KMS-11 (cell line): ENCODE data around the gene RIPK3.
A peak's percentile ranks its signal among the peaks of the same experiment; 100 is the strongest.

Source experiments
- H2AFZ ChIP-seq: fragments of 200-600 bp; sonication (generic); 2 replicates; pipeline ENCODE4 v1.6.1; 2016; ENCODE audit warnings: antibody characterized with exemption, mixed run types, low read depth
- H3K27ac ChIP-seq: fragments of 200-600 bp; sonication (generic); 2 replicates; pipeline ENCODE4 v1.6.1; 2016; ENCODE audit warnings: mild to moderate bottlenecking, mixed run types
- H3K27me3 ChIP-seq: fragments of 200-600 bp; sonication (generic); 2 replicates; pipeline ENCODE4 v1.6.1; 2017; ENCODE audit warnings: mild to moderate bottlenecking, low read depth, mixed run types, moderate library complexity; ENCODE audit not compliant: insufficient read depth
- H3K36me3 ChIP-seq: fragments of 200-600 bp; sonication (generic); 2 replicates; pipeline ENCODE4 v1.6.1; 2017; ENCODE audit warnings: mild to moderate bottlenecking, mixed run types; ENCODE audit not compliant: insufficient read depth
- H3K4me1 ChIP-seq: fragments of 200-600 bp; sonication (generic); 2 replicates; pipeline ENCODE4 v1.6.1; 2016; ENCODE audit warnings: mild to moderate bottlenecking, low read depth, mixed run types; ENCODE audit not compliant: poor library complexity, severe bottlenecking
- H3K4me2 ChIP-seq: fragments of 200-600 bp; sonication (generic); 2 replicates; pipeline ENCODE4 v1.7.0; 2016; ENCODE audit warnings: mild to moderate bottlenecking, mixed run types
- H3K4me3 ChIP-seq: fragments of 200-600 bp; sonication (generic); IDR thresholded peaks from 2 replicates; pipeline ENCODE4 v1.6.1; 2017; ENCODE audit warnings: low read depth, low read length, mixed read lengths; ENCODE audit not compliant: insufficient read depth
- H3K79me2 ChIP-seq: fragments of 200-600 bp; sonication (generic); 2 replicates; pipeline ENCODE4 v1.6.1; 2016; ENCODE audit warnings: low read depth, mixed run types; ENCODE audit not compliant: insufficient read depth
- H3K9ac ChIP-seq: fragments of 200-600 bp; sonication (generic); 2 replicates; pipeline ENCODE4 v1.6.1; 2016; ENCODE audit warnings: mild to moderate bottlenecking, mixed run types
- H4K20me1 ChIP-seq: fragments of 200-600 bp; sonication (generic); 2 replicates; pipeline ENCODE4 v1.6.1; 2016; ENCODE audit warnings: mild to moderate bottlenecking, mixed run types; ENCODE audit not compliant: insufficient read depth
- CTCF ChIP-seq: fragments of 200-600 bp; sonication (generic); conservative IDR thresholded peaks from 2 replicates; pipeline ENCODE4 v1.6.1; 2017; ENCODE audit warnings: low read depth, mild to moderate bottlenecking, antibody characterized with exemption, low read length, moderate library complexity, mixed read lengths

RIPK3 gene

GRCh38 chr14:24296341-24297157 is 43.2 kb downstream of the RIPK3 start:
- Histone ChIP-seq H3K27ac (no peak overlapping the region), H3K79me2 (peaks cover 12% of the 10 kb centered on the region; the same call in 1 of the 2 replicates), H4K20me1 (no peaks in the 10 kb centered on the region), H3K9ac (no peak overlapping the region), H3K4me1 (peaks cover 14% of the 10 kb centered on the region), H3K4me3 (no peak overlapping the region), H3K4me2 (no peak overlapping the region), H3K27me3 (no peaks in the 10 kb centered on the region), H3K36me3 (no peaks in the 10 kb centered on the region), H2AFZ (no peak overlapping the region)
- TF ChIP-seq CTCF = peak; percentile 61

DNA sequence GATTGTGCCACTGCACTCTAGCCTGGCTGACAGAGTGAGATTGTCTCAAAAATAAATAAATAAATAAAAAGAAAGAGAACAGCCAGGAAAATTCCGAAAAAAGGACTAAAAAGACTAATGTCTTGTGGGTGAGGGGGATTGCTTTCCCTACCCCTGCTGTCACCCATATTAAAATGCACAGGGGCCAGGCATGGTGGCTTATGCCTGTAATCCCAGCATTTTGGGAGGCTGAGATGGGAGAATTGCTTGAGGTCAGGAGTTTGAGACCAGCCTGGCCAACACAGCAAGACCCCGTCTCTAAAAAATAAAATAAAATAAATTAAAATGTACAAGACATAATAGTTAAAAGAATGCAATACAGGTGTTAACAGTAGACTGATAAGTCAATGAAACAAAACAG is 46.3 kb downstream of the RIPK3 start:
- H3K4me2 ChIP-seq = no peak overlapping the region

DNA sequence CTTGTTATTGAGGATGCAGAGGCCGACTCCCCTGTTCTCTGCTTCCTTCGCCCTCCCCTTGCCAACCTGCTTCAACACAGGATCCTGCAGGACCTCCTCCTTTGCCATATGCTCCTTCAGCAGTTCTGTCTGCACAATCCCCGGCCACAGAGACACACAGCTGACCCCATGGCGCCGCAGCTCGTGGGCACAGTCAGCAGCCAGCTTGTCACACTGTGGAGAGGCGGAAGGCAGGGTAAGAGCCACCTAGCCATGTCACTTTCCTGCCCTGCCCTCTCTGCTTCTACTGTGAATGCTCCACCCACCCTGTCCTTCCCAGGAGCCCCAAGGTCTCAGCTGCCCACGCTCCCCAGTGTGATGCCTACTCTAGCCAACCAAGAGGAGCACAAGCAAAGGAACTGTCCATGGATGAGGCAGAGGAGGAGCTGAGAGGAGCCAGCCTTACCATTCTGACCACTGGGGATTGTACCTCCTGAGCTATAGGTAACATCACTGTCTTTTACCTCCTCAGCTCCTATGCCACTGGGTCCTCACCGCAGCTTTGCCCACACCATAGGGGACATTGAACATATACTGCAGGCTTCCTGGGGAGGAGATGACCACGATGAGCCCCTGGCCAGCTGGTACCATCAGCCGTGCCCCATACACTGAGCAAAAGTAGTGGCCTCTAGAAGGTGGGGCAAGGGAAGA is 47.5 kb downstream of the RIPK3 start:
- Histone ChIP-seq H3K9ac (no peak overlapping the region), H3K4me2 (no peak overlapping the region), H3K4me3 (no peak overlapping the region), H3K79me2 (no peaks in the 10 kb centered on the region), H2AFZ (no peak overlapping the region), H3K36me3 (no peaks in the 10 kb centered on the region), H4K20me1 (no peaks in the 10 kb centered on the region), H3K4me1 (peaks cover 7% of the 10 kb centered on the region), H3K27ac (no peak overlapping the region), H3K27me3 (no peaks in the 10 kb centered on the region)
- TF ChIP-seq CTCF = no peak

More for the DNA sequence above, 46.3 kb downstream of the RIPK3 start:
- Histone ChIP-seq H4K20me1 (no peaks in the 10 kb centered on the region), H3K4me1 (peaks cover 9% of the 10 kb centered on the region), H2AFZ (no peak overlapping the region), H3K36me3 (no peaks in the 10 kb centered on the region), H3K4me3 (no peak overlapping the region), H3K27ac (no peak overlapping the region), H3K27me3 (no peaks in the 10 kb centered on the region), H3K79me2 (no peaks in the 10 kb centered on the region), H3K9ac (no peak overlapping the region)
- no peak for TF ChIP-seq CTCF

DNA sequence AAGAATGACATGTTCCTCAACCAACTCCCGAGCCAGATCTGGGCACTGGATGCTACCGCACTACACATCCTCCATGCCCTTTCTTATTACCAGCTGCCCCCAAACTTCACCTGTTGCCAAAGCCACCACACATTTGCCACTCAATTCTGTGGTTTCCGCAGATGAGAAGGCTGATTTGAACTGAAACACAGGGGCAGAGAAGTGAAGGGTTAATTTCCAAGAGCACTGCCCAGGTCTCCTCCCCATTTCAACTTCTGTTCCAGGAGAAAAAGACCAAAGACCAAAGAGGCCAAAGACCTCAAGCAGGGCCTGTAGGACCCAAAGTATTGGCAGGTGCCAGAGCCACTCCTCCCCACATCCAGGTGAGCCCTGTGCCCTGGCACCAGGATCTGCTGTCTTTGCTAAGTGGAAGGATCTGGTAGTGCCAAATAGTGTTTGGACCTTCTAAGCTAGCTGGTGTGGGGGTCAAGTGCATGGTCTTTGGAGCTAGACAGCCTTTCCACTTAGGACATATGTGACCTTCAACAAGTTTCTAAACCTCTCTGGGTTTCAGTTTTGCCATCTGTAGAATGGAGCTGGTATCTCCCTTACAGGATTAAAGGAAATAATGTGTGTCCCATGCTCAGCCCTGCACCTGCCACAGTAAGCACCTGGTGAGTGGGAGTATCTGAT is 48.2 kb downstream of the RIPK3 start:
- Histone ChIP-seq H3K79me2 (no peaks in the 10 kb centered on the region), H3K27ac (no peak overlapping the region), H3K36me3 (no peaks in the 10 kb centered on the region), H3K4me2 (no peak overlapping the region), H3K27me3 (no peaks in the 10 kb centered on the region), H2AFZ (no peak overlapping the region), H3K4me1 (peaks cover under 1% of the 10 kb centered on the region), H4K20me1 (no peaks in the 10 kb centered on the region), H3K4me3 (no peak overlapping the region), H3K9ac (no peak overlapping the region)
- no peak for TF ChIP-seq CTCF
